Transverse colon (tissue), 4 donors: ENCODE measurements around the gene RPL39L. TPM values are rescaled to one million over a fixed set of nuclear protein-coding genes. Genes with fewer than 3 reads are reported as not detected.

ENCODE experiments used
- DNase-seq: peaks from one replicate; pipeline ENCODE4 v3.0.0-alpha.2; 2019
- H3K27ac ChIP-seq, 4 donors: fragments of 200-600 bp; sonication (generic); 2 replicates each; pipeline ENCODE4 v1.5.1; 2016 to 2018; ENCODE audit warnings: inconsistent platforms in 4 of 4
- H3K27me3 ChIP-seq: fragments of 200-600 bp; sonication (generic); 2 replicates; pipeline ENCODE4 v1.5.1; 2017; ENCODE audit warnings: inconsistent platforms
- H3K36me3 ChIP-seq, 4 donors: fragments of 200-600 bp; sonication (generic); 2 replicates each; pipeline ENCODE4 v1.5.1; 2017 to 2019; ENCODE audit warnings: inconsistent platforms in 4 of 4
- H3K4me1 ChIP-seq, 4 donors: fragments of 200-600 bp; sonication (generic); 2 replicates each; pipeline ENCODE4 v1.5.1; 2017 to 2020; ENCODE audit warnings: inconsistent platforms in 4 of 4
- H3K4me3 ChIP-seq, 4 donors: fragments of 200-600 bp; sonication (generic); 1 replicate in 1 of 4; 2 replicates in 3 of 4; pipeline versions ENCODE4 v1.5.1 to v1.6.1; 2017 to 2019; ENCODE audit warnings: inconsistent platforms in 4 of 4
- H3K9me3 ChIP-seq, 2 donors: fragments of 200-600 bp; sonication (generic); 2 replicates each; pipeline ENCODE4 v1.5.1; 2017 to 2019; ENCODE audit warnings: inconsistent platforms in 2 of 2
- EP300 ChIP-seq: sonication (generic); formaldehyde crosslinking; IDR thresholded peaks from one replicate; pipeline ENCODE4 v1.6.1; 2017; ENCODE audit warnings: antibody characterized with exemption, low read depth
- POLR2A ChIP-seq: fragments of 450-650 bp; IDR thresholded peaks from one replicate; pipeline ENCODE4 v1.6.1; 2016; ENCODE audit warnings: antibody characterized with exemption, mild to moderate bottlenecking, moderate library complexity
- POLR2AphosphoS5 ChIP-seq, 3 donors: sonication (generic); formaldehyde crosslinking; IDR thresholded peaks; one replicate each; pipeline ENCODE4 v1.6.1; 2016; ENCODE audit warnings: antibody characterized with exemption in 3 of 3
- WGBS, 2 donors: methylation state at CpG; one replicate each; pipeline ENCODE4 v1.1.5; 2018; ENCODE audit warnings: low coverage in 1 of 2; 5-methylcytosine and 5-hydroxymethylcytosine counted together
- in situ Hi-C, 4 donors: fragments of 200-750 bp; cut with MboI; loops; one replicate each; pipeline versions ENCODE4 v1.15.0 to v1.15.1; 2017; ENCODE audit warnings: low sequenced_read_pairs in 3 of 4, low pct_ligation_motif_present in 1 of 4, low pct_unique_long_range_greater_than_20kb in 1 of 4
- intact Hi-C: fragments of 100-400 bp; cut with DNase I; formaldehyde crosslinking; loops from one replicate; pipeline ENCODE4 v1.15.1; 2023; ENCODE audit warnings: low total_unique reads
- total RNA-seq, 4 donors: library from RNA; depleted of rRNA; stranded (reverse); fragments of >200 nt; gene quantifications; one replicate each; pipeline ENCODE4 v1.1.0, GENCODE V29; 2016
- TF ChIP-seq, protein P1 (sequence below), 5 experiments: fragments of 200-600 bp in 3 of 5; fragments of 450-650 bp in 2 of 5; sonication (generic) in 3 of 5; IDR thresholded peaks; 1 replicate in 2 of 5; 2 replicates in 3 of 5; pipeline ENCODE4 v1.5.1; 2016 to 2017; ENCODE audit warnings: antibody characterized with exemption in 5 of 5, inconsistent platforms in 3 of 5, mild to moderate bottlenecking in 2 of 5, moderate library complexity in 1 of 5

The RPL39L gene
- total RNA-seq, 4 donors from 2014 or later = 2.2 to 5.6 (median 2.4) TPM; not detected in 1

DNA sequence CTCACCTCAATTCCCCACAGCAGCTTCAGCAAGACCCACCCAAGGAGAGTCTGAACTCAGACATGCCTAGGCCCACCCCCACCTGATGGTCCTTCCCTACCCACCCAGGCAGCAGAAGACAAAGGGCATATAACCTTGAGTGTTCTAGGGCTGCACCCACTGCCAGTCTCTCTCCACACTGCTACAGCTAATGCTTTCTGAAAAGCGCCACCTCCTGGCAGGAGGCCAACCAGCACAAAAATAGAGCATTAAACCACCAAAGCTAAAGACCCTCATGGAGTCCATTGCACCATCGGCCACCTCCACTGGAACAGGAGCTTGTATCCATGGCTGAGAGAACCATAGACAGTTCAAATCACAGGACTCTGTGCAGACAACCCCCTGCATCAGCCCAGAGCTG lies 11.3 kb upstream of the RPL39L start:
- peak; percentile 38 for DNase-seq
- WGBS, 2 donors = 78% methylated on average over 2 of the region's 2 CpGs; no CpG with 5 or more reads in 1 of the 2 donors
- Histone ChIP-seq H3K4me1 (no peaks in the 10 kb centered on the region), H3K27ac (no peak overlapping the region), H3K4me3 (no peak overlapping the region), H3K27me3 (no peaks in the 10 kb centered on the region), H3K9me3 (no peaks in the 10 kb centered on the region), H3K36me3 (no peaks in the 10 kb centered on the region)
- no peak for TF ChIP-seq POLR2AphosphoS5 (IDR thresholded peaks at IDR 0.05)
- TF ChIP-seq, protein P1, sequence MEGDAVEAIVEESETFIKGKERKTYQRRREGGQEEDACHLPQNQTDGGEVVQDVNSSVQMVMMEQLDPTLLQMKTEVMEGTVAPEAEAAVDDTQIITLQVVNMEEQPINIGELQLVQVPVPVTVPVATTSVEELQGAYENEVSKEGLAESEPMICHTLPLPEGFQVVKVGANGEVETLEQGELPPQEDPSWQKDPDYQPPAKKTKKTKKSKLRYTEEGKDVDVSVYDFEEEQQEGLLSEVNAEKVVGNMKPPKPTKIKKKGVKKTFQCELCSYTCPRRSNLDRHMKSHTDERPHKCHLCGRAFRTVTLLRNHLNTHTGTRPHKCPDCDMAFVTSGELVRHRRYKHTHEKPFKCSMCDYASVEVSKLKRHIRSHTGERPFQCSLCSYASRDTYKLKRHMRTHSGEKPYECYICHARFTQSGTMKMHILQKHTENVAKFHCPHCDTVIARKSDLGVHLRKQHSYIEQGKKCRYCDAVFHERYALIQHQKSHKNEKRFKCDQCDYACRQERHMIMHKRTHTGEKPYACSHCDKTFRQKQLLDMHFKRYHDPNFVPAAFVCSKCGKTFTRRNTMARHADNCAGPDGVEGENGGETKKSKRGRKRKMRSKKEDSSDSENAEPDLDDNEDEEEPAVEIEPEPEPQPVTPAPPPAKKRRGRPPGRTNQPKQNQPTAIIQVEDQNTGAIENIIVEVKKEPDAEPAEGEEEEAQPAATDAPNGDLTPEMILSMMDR (IDR thresholded peaks at IDR 0.05) = peak in 2 of 5 experiments; percentile 3 to 10
- no peak for TF ChIP-seq POLR2A
- TF ChIP-seq EP300 = no peak
- intact Hi-C loops = no loop called here
- in situ Hi-C loops = loop anchor here (25.0 kb wide), 2 partner anchors 313 to 538 kb away; partner anchors contain the start of genes AHSG (in 4 of the 4) and ADIPOQ (in 1 of the 4)

DNA sequence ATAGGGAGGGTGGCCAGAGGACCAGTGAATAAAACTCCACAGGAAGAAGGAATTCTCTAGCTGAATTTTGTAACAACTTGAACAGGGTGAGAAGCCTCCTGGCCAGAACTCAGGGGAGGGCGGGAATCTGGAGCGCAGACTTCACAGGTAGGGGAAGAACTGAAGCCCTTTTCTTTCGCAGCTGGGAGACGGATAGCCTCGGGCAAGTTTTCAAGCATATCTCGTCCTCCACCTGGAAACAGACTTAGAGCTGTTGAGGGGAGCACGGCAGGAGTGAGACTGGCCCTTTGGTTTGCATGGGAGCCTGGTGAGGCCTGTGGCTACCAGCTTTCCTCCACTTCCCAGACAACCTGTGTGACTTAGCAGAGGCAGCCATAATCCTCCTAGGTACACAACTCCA lies 10.9 kb upstream of the RPL39L start:
- in situ Hi-C loops = loop anchor here (25.0 kb wide), 2 partner anchors 313 to 538 kb away; partner anchors contain the start of genes AHSG (in 4 of the 4) and ADIPOQ (in 1 of the 4)
- no peaks in the 10 kb centered on the region for H3K4me1 ChIP-seq
- WGBS, 2 donors = 96% methylated on average over 7 of the region's 7 CpGs; no CpG with 5 or more reads in 1 of the 2 donors

DNA sequence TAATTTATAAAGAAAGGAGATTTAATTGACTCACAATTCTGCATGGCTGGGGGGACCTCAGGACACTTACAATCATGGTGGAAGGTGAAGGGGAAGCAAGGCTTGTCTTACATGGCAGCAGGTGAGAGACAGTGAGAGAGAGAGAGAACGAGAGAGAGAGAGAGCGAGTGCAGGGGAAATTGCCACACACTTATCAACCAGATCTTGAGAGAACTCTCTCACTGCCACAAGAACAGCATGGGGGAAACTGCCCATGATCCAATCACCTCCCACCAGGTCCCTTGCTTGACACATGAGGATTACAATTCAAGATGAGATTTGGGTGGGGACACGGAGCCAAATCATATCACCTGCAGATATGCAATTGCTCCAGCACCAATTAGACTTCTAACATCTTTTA lies 7.1 kb upstream of the RPL39L start:
- no peaks in the 10 kb centered on the region for H3K27me3 ChIP-seq
- WGBS, 2 donors = 67 to 87% methylated on average over 3 of the region's 3 CpGs
- intact Hi-C loops (loop anchor here (10.0 kb wide), 1 partner anchor 1542 kb away; no protein-coding TSS in a partner anchor), in situ Hi-C loops (no loop called here)
- no peak overlapping the region for H3K27ac ChIP-seq
- DNase-seq = no peak
- peaks cover 4 to 5% of the 10 kb centered on the region in 2 donors for H3K9me3 ChIP-seq
- H3K4me3 ChIP-seq = no peak overlapping the region
- no peaks in the 10 kb centered on the region for H3K36me3 ChIP-seq
- H3K4me1 ChIP-seq = no peaks in the 10 kb centered on the region
- TF ChIP-seq EP300 (no peak), POLR2AphosphoS5 (IDR thresholded peaks at IDR 0.05) (no peak), POLR2A (no peak)
- TF ChIP-seq, protein P1 (IDR thresholded peaks at IDR 0.05) = no peak

More for the DNA sequence above, 10.9 kb upstream of the RPL39L start:
- intact Hi-C loops = no loop called here
- Histone ChIP-seq H3K36me3 (no peaks in the 10 kb centered on the region), H3K9me3 (peaks cover 2% of the 10 kb centered on the region in 2 donors), H3K27ac (no peak overlapping the region), H3K4me3 (no peak overlapping the region), H3K27me3 (no peaks in the 10 kb centered on the region)
- DNase-seq = no peak
- no peak for TF ChIP-seq POLR2AphosphoS5 (IDR thresholded peaks at IDR 0.05)
- no peak for TF ChIP-seq POLR2A
- TF ChIP-seq EP300 = no peak
- TF ChIP-seq, protein P1 (IDR thresholded peaks at IDR 0.05) = no peak

DNA sequence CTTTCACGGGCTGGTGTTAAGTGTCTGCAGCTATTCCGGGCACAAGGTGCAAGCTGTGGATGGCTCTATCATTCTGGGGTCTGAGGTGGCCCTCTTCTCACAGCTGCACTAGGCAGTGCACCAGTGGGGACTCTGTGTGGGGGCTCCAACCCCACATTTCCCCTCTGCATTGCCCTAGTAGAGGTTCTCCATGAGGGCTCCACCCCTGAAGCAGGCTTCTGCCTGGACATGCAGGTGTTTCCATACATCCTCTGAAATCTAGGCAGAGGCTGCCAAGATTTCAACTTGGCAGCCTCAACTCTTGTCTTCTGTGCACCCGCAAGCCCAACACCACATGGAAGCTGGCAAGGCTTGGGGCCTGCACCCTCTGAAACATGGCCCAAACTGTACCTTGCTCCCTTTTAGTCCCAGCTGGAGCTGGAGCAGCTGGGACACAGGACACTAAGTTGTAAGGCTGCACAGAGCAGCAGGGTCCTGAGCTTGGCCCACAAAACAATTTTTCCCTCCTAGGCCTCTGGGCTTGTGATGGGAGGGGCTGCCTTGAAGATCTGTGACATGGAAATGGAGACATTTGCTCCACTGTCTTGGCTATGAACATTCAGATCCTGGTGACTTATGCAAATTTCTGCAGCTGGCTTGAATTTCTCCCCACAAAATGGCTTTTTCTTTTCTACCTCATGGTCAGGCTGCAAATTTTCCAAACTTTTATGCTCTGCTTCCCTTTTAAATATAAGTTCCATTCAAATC lies 6.0 kb upstream of the RPL39L start:
- H3K27ac ChIP-seq = no peak overlapping the region
- TF ChIP-seq POLR2AphosphoS5 (IDR thresholded peaks at IDR 0.05) (no peak), POLR2A (no peak), EP300 (no peak)
- TF ChIP-seq, protein P1 (IDR thresholded peaks at IDR 0.05) = no peak
- intact Hi-C loops (loop anchor here (10.0 kb wide), 1 partner anchor 1541 kb away; no protein-coding TSS in a partner anchor), in situ Hi-C loops (no loop called here)
- H3K9me3 ChIP-seq = peaks cover 4 to 5% of the 10 kb centered on the region in 2 donors
- no peaks in the 10 kb centered on the region for H3K27me3 ChIP-seq
- no peak overlapping the region for H3K4me3 ChIP-seq
- WGBS, 2 donors = 86% methylated on average over 3 of the region's 3 CpGs; no CpG with 5 or more reads in 1 of the 2 donors
- H3K36me3 ChIP-seq = no peaks in the 10 kb centered on the region
- no peak for DNase-seq
- no peaks in the 10 kb centered on the region for H3K4me1 ChIP-seq
